OCI-LY1 (cell line): Measurements from ENCODE around the gene TPR.

Source experiments
- H2AFZ ChIP-seq: fragments of 200-600 bp; sonication (generic), shearing (Covaris generic); 2 replicates; pipeline ENCODE4 v1.6.0; 2014; ENCODE audit warnings: antibody characterized with exemption, mild to moderate bottlenecking, low read length
- H3F3A ChIP-seq: fragments of 200-600 bp; sonication (generic), shearing (Covaris generic); 2 replicates; pipeline ENCODE4 v1.6.0; 2014; ENCODE audit warnings: mild to moderate bottlenecking, antibody characterized with exemption, low read length, moderate library complexity; ENCODE audit not compliant: insufficient read depth
- H3K27ac ChIP-seq: fragments of 200-600 bp; sonication (generic); 2 replicates; pipeline ENCODE4 v1.5.1; 2014; ENCODE audit warnings: low read length, mixed run types, mild to moderate bottlenecking, low read depth; ENCODE audit not compliant: poor library complexity, severe bottlenecking
- H3K27me3 ChIP-seq: fragments of 200-600 bp; sonication (generic); 2 replicates; pipeline ENCODE4 v1.6.0; 2014; ENCODE audit warnings: antibody characterized with exemption, mild to moderate bottlenecking, low read length, moderate library complexity; ENCODE audit not compliant: insufficient read depth
- H3K36me3 ChIP-seq: fragments of 200-600 bp; sonication (generic); 2 replicates; pipeline ENCODE4 v1.6.1; 2014; ENCODE audit warnings: mild to moderate bottlenecking, antibody characterized with exemption, low read length, moderate library complexity, mixed read lengths; ENCODE audit not compliant: insufficient read depth
- H3K4me1 ChIP-seq: fragments of 200-600 bp; sonication (generic); 2 replicates; pipeline ENCODE4 v1.5.1; 2014; ENCODE audit warnings: mild to moderate bottlenecking, low read length, moderate library complexity; ENCODE audit not compliant: insufficient read depth, severe bottlenecking
- H3K4me2 ChIP-seq: fragments of 200-600 bp; sonication (generic), shearing (Covaris generic); 2 replicates; pipeline ENCODE4 v1.6.1; 2014; ENCODE audit warnings: low read length
- H3K4me3 ChIP-seq: fragments of 200-600 bp; sonication (generic); 2 replicates; pipeline ENCODE4 v1.5.1; 2014; ENCODE audit warnings: low read length, low read depth, mild to moderate bottlenecking, mixed read lengths; ENCODE audit not compliant: poor library complexity, severe bottlenecking
- H3K79me2 ChIP-seq: fragments of 200-600 bp; shearing (Covaris generic); 2 replicates; pipeline ENCODE4 v1.6.1; 2016; ENCODE audit warnings: mixed run types, low read length, mixed read lengths; ENCODE audit not compliant: insufficient read depth
- H3K9ac ChIP-seq: fragments of 200-600 bp; sonication (generic), shearing (Covaris generic); 2 replicates; pipeline ENCODE4 v1.6.1; 2014; ENCODE audit warnings: mild to moderate bottlenecking, low read length, mixed read lengths
- H3K9me2 ChIP-seq: fragments of 200-600 bp; sonication (generic), shearing (Covaris generic); 2 replicates; pipeline ENCODE4 v1.6.1; 2014; ENCODE audit warnings: low read depth, mild to moderate bottlenecking, low read length, mixed read lengths
- H3K9me3 ChIP-seq: fragments of 200-600 bp; shearing (Covaris generic); 2 replicates; pipeline ENCODE4 v1.6.1; 2014; ENCODE audit warnings: low read length, mixed read lengths
- H4K20me1 ChIP-seq: fragments of 200-600 bp; sonication (generic), shearing (Covaris generic); 2 replicates; pipeline ENCODE4 v1.6.0; 2016; ENCODE audit warnings: mild to moderate bottlenecking, low read length; ENCODE audit not compliant: insufficient read depth
- CTCF ChIP-seq: fragments of 200-600 bp; sonication (generic), shearing (Covaris generic); IDR thresholded peaks from 2 replicates; pipeline ENCODE4 v1.5.1; 2017; ENCODE audit warnings: mild to moderate bottlenecking, antibody characterized with exemption, low read length, moderate library complexity, mixed read lengths
- EZH2 ChIP-seq: fragments of 200-600 bp; sonication (generic), shearing (Covaris generic); IDR thresholded peaks from 2 replicates; pipeline ENCODE4 v1.8.0; 2017; ENCODE audit warnings: borderline replicate concordance, mixed run types, mild to moderate bottlenecking, antibody characterized with exemption, low read length, moderate library complexity, mixed read lengths

TPR gene

DNA sequence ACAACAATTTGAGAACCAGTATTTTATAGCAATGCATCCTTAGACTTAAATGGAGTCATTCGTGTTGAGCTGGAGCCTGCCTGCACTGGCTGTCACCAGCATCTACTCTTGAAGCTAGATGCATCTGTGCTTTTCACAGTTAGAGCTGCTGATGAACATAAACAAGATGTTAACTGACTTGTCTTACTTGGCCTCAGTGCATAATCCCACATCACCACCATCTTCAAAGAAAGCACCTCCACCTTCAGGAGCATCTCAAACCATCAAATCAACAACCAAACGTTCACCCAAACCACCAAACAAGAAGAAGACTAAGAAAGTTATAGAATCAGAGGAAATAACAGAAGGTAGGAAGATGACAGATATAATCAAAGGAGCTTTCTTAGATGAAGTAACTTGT, 71.1 kb downstream of the TPR start:
- Histone ChIP-seq H3K36me3 (no peaks in the 10 kb centered on the region), H3K27ac (no peak overlapping the region), H3K4me2 (no peak overlapping the region), H4K20me1 (no peaks in the 10 kb centered on the region), H3K4me3 (no peak overlapping the region), H3K9me3 (no peaks in the 10 kb centered on the region), H3K27me3 (no peaks in the 10 kb centered on the region), H3F3A (no peaks in the 10 kb centered on the region), H3K79me2 (no peaks in the 10 kb centered on the region), H2AFZ (no peak overlapping the region), H3K4me1 (no peaks in the 10 kb centered on the region), H3K9ac (no peak overlapping the region), H3K9me2 (no peaks in the 10 kb centered on the region)
- TF ChIP-seq CTCF = no peak
- no peak for TF ChIP-seq EZH2

DNA sequence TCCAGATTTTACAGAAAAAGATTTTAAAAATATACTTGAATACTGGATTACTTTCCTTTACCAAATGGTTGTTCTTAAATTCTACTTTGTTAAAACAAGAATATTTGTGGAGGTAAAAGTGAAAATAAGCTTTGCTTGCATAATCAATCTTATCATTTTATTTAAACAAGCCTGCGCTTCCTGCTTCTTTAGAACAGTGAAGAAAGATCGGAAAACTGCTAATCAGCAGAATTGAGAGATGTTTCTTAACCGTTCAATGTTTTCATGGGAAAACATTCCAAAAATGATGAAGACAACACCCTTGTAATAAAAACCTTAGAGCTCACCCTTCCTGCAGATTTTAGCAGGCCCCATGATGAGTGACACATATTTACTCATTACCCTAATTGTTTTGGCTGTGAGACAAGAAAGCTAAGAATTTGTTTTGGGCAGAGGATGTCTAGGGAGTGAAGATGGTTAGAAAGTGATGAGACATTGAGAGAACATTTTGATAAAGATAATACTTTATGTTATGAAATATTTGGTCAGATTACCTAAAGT, 72.6 kb downstream of the TPR start:
- Histone ChIP-seq H4K20me1 (no peaks in the 10 kb centered on the region), H3K9me2 (no peaks in the 10 kb centered on the region), H2AFZ (no peak overlapping the region), H3K9me3 (no peaks in the 10 kb centered on the region), H3K4me3 (no peak overlapping the region), H3K27me3 (no peaks in the 10 kb centered on the region), H3K9ac (no peak overlapping the region), H3F3A (no peaks in the 10 kb centered on the region), H3K4me2 (no peak overlapping the region), H3K79me2 (no peaks in the 10 kb centered on the region), H3K27ac (no peak overlapping the region), H3K4me1 (no peaks in the 10 kb centered on the region), H3K36me3 (no peaks in the 10 kb centered on the region)
- TF ChIP-seq EZH2 = no peak
- no peak for TF ChIP-seq CTCF

- Histone ChIP-seq H4K20me1 (no peaks in the 10 kb centered on the region), H2AFZ (no peak overlapping the region), H3K27me3 (no peaks in the 10 kb centered on the region), H3K4me1 (no peaks in the 10 kb centered on the region), H3K4me2 (no peak overlapping the region), H3K9me2 (no peaks in the 10 kb centered on the region), H3K36me3 (no peaks in the 10 kb centered on the region), H3K79me2 (no peaks in the 10 kb centered on the region), H3K4me3 (no peak overlapping the region), H3F3A (no peaks in the 10 kb centered on the region), H3K9ac (no peak overlapping the region), H3K27ac (no peak overlapping the region), H3K9me3 (no peaks in the 10 kb centered on the region)
- TF ChIP-seq CTCF = no peak
- TF ChIP-seq EZH2 = no peak
These were observed 73.6 kb downstream of the TPR start for GRCh38 chr1:186301448-186301847.
